ENCODE data around the gene CTNND2.

Gene CTNND2

DNA sequence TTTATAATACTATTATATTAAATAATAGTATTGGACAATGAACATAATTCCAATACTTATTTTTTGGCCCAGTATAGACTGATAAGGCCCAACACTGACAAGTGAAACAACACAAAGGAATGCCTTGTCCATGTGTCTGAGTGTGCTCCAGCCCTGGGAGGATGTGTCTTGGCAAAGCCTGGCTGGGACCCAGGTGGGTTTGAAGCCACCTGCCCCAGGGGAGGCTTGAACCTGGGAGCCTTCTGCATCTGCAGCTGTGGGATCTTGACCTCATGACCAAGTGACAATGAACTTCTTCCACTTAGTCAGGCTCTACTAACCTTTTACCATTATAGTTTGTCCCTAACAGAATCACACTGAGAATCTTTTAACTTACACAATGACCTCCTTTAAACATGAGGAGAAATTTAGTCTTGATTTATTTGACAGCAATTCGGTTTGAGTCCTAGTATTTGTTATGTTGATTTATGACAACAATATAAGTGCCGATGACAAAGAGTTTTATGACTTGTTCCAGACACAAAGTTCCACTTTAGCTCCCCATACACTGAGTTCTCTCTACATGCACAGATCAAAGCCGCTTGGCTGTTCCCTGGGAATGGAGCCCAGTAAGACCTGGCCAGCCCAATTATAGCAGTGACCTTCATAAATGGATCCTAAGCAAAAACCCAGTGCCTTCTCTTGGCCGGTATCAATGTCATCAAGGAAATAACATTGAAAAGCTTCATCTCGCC, 294.5 kb downstream of the CTNND2 start:
- TF ChIP-seq ZNF132 (tag by site-specific recombination; IDR thresholded peaks at IDR 0.05; ENCODE audit: borderline replicate concordance) (no peak), ZFHX2 (tag by site-specific recombination; conservative IDR thresholded peaks at IDR 0.05) (no peak), ZNF549 (tag by site-specific recombination; IDR thresholded peaks at IDR 0.05) (no peak), ZNF112 (tag by site-specific recombination; IDR thresholded peaks at IDR 0.05) (no peak), ZNF350 (tag by site-specific recombination; IDR thresholded peaks at IDR 0.05) (no peak), TCF7L2 (IDR thresholded peaks at IDR 0.05; ENCODE audit: borderline replicate concordance, low read depth, low read length) (no peak), ZNF560 (tag by site-specific recombination; IDR thresholded peaks at IDR 0.05; ENCODE audit: borderline replicate concordance) (no peak), ZNF302 (tag by site-specific recombination; IDR thresholded peaks at IDR 0.05; ENCODE audit: low read depth) (no peak), ZNF830 (tag by site-specific recombination; IDR thresholded peaks at IDR 0.05; ENCODE audit: low read depth) (no peak), OVOL3 (tag by site-specific recombination; IDR thresholded peaks at IDR 0.05) (no peak), KLF10 (tag by site-specific recombination; IDR thresholded peaks at IDR 0.05) (no peak), GLIS2 (tag by site-specific recombination; IDR thresholded peaks at IDR 0.05) (no peak), ZNF404 (tag by site-specific recombination; IDR thresholded peaks at IDR 0.05) (no peak), ZBTB20 (tag by site-specific recombination; IDR thresholded peaks at IDR 0.05) (no peak), ZNF670 (tag by site-specific recombination; IDR thresholded peaks at IDR 0.05; ENCODE audit: low read depth) (no peak), KLF8 (tag by site-specific recombination; IDR thresholded peaks at IDR 0.05) (no peak), ZNF138 (tag by site-specific recombination; IDR thresholded peaks at IDR 0.05; ENCODE audit: borderline replicate concordance) (no peak), ZNF292 (tag by site-specific recombination; IDR thresholded peaks at IDR 0.05; ENCODE audit: borderline replicate concordance, low read depth) (no peak)
- TF ChIP-seq, protein P1, sequence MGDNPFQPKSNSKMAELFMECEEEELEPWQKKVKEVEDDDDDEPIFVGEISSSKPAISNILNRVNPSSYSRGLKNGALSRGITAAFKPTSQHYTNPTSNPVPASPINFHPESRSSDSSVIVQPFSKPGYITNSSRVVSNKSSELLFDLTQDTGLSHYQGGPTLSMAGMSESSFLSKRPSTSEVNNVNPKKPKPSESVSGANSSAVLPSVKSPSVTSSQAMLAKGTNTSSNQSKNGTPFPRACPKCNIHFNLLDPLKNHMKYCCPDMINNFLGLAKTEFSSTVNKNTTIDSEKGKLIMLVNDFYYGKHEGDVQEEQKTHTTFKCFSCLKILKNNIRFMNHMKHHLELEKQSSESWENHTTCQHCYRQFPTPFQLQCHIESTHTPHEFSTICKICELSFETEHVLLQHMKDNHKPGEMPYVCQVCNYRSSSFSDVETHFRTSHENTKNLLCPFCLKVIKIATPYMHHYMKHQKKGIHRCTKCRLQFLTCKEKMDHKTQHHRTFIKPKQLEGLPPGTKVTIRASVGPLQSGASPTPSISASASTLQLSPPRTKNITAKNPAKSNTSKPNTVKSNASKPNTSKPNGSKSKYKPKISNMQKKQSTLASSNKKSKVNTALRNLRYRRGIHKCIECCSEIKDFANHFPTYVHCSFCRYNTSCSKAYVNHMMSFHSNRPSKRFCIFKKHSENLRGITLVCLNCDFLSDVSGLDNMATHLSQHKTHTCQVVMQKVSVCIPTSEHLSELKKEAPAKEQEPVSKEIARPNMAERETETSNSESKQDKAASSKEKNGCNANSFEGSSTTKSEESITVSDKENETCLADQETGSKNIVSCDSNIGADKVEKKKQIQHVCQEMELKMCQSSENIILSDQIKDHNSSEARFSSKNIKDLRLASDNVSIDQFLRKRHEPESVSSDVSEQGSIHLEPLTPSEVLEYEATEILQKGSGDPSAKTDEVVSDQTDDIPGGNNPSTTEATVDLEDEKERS (tag by site-specific recombination; IDR thresholded peaks at IDR 0.05), result no peak
- TF ChIP-seq, protein P2, sequence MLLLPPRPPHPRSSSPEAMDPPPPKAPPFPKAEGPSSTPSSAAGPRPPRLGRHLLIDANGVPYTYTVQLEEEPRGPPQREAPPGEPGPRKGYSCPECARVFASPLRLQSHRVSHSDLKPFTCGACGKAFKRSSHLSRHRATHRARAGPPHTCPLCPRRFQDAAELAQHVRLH (tag by site-specific recombination; IDR thresholded peaks at IDR 0.05), result no peak
- ChIA-PET POLR2A (no interaction called here), CTCF (interaction anchor here (0.6 kb wide), 1 partner anchor 81 kb away, joined by 3 read pairs; no protein-coding TSS in a partner anchor)
- no peak overlapping the region for H3K4me3 ChIP-seq (ENCODE audit: low read depth, low read length)
- no peak overlapping the region for H3K27ac ChIP-seq (ENCODE audit: extremely low read depth, low read depth, low read length)
- H3K4me1 ChIP-seq (ENCODE audit: control insufficient read depth, insufficient read depth, low read length), result no peaks in the 10 kb centered on the region
- no peaks in the 10 kb centered on the region for H3K9me3 ChIP-seq (ENCODE audit: control insufficient read depth, insufficient read depth, low read depth, low read length)
- no peaks in the 10 kb centered on the region for H3K36me3 ChIP-seq (ENCODE audit: control insufficient read depth in 2 of 2, insufficient read depth in 1 of 2, low read length in 2 of 2)

DNA sequence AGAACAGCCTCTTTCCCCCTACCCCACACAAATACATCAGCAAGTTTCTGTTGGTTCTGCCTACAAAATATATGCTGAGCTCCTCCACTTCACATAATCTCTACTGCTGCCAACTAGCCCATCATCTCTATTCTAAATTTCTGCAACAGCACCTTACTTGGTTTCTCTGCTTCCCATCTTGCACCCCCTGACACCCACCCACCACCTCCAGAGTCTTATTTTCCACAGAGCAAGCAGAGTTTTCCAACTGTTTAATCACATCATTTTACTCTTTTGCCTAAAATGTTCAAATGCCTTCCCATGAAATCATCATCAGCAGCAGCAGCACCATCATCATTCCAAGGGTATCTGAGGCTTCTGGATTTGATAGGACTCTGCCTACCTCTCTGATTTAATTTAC, 295.7 kb downstream of the CTNND2 start:
- Histone ChIP-seq H3K9me3 (ENCODE audit: control insufficient read depth, insufficient read depth, low read depth, low read length) (no peaks in the 10 kb centered on the region), H3K27ac (ENCODE audit: extremely low read depth, low read depth, low read length) (no peak overlapping the region), H3K36me3 (ENCODE audit: control insufficient read depth in 2 of 2, insufficient read depth in 1 of 2, low read length in 2 of 2) (no peaks in the 10 kb centered on the region), H3K4me1 (ENCODE audit: control insufficient read depth, insufficient read depth, low read length) (no peaks in the 10 kb centered on the region), H3K4me3 (ENCODE audit: low read depth, low read length) (no peak overlapping the region)
- CTCF ChIA-PET, result no interaction called here
- POLR2A ChIA-PET, result no interaction called here
- TF ChIP-seq HOXD13 (CRISPR knock-in tag; IDR thresholded peaks at IDR 0.05; ENCODE audit: borderline replicate concordance) (no peak), ZNF366 (tag by site-specific recombination; conservative IDR thresholded peaks at IDR 0.05) (no peak), ZNF768 (tag by site-specific recombination; IDR thresholded peaks at IDR 0.05) (no peak), HOXC10 (CRISPR knock-in tag; IDR thresholded peaks at IDR 0.05) (no peak), ZNF664 (tag by site-specific recombination; IDR thresholded peaks at IDR 0.05) (no peak), ZNF521 (tag by site-specific recombination; IDR thresholded peaks at IDR 0.05) (no peak), ZNF701 (tag by site-specific recombination; IDR thresholded peaks at IDR 0.05) (no peak)
- TF ChIP-seq, protein P3, sequence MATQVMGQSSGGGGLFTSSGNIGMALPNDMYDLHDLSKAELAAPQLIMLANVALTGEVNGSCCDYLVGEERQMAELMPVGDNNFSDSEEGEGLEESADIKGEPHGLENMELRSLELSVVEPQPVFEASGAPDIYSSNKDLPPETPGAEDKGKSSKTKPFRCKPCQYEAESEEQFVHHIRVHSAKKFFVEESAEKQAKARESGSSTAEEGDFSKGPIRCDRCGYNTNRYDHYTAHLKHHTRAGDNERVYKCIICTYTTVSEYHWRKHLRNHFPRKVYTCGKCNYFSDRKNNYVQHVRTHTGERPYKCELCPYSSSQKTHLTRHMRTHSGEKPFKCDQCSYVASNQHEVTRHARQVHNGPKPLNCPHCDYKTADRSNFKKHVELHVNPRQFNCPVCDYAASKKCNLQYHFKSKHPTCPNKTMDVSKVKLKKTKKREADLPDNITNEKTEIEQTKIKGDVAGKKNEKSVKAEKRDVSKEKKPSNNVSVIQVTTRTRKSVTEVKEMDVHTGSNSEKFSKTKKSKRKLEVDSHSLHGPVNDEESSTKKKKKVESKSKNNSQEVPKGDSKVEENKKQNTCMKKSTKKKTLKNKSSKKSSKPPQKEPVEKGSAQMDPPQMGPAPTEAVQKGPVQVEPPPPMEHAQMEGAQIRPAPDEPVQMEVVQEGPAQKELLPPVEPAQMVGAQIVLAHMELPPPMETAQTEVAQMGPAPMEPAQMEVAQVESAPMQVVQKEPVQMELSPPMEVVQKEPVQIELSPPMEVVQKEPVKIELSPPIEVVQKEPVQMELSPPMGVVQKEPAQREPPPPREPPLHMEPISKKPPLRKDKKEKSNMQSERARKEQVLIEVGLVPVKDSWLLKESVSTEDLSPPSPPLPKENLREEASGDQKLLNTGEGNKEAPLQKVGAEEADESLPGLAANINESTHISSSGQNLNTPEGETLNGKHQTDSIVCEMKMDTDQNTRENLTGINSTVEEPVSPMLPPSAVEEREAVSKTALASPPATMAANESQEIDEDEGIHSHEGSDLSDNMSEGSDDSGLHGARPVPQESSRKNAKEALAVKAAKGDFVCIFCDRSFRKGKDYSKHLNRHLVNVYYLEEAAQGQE (tag by site-specific recombination; IDR thresholded peaks at IDR 0.05), result no peak
- TF ChIP-seq, protein P4, sequence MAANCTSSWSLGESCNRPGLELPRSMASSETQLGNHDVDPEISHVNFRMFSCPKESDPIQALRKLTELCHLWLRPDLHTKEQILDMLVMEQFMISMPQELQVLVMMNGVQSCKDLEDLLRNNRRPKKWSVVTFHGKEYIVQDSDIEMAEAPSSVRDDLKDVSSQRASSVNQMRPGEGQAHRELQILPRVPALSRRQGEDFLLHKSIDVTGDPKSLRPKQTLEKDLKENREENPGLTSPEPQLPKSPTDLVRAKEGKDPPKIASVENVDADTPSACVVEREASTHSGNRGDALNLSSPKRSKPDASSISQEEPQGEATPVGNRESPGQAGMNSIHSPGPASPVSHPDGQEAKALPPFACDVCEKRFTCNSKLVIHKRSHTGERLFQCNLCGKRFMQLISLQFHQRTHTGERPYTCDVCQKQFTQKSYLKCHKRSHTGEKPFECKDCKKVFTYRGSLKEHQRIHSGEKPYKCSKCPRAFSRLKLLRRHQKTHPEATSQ (tag by site-specific recombination; IDR thresholded peaks at IDR 0.05), result no peak
